Ascending aorta (tissue), 2 donors: ENCODE results near the gene ONECUT3. TPM values are rescaled to one million over a fixed set of nuclear protein-coding genes. Genes with fewer than 3 reads are reported as not detected.
A peak's percentile ranks its signal among the peaks of the same experiment; 100 is the strongest.

Source experiments
- DNase-seq, 2 donors: peaks; one replicate each; pipeline ENCODE4 v3.0.0-alpha.2; 2019; ENCODE audit warnings: low spot score in 2 of 2
- H3K27ac ChIP-seq, 2 donors: fragments of 200-600 bp; sonication (generic); one replicate each; pipeline ENCODE4 v1.5.1; 2016 to 2017; ENCODE audit warnings: mild to moderate bottlenecking in 1 of 2
- H3K27me3 ChIP-seq: fragments of 200-600 bp; sonication (generic); one replicate; pipeline ENCODE4 v1.5.1; 2017
- H3K36me3 ChIP-seq, 2 donors: fragments of 200-600 bp; sonication (generic); one replicate each; pipeline ENCODE4 v1.5.1; 2016
- H3K4me1 ChIP-seq, 2 donors: fragments of 200-600 bp; sonication (generic); one replicate each; pipeline ENCODE4 v1.5.1; 2016 to 2017; ENCODE audit warnings: mild to moderate bottlenecking in 1 of 2
- H3K4me3 ChIP-seq, 2 donors: fragments of 200-600 bp; sonication (generic); one replicate each; pipeline ENCODE4 v1.5.1; 2016 to 2017; ENCODE audit warnings: mild to moderate bottlenecking in 1 of 2
- H3K9me3 ChIP-seq, 2 donors: fragments of 200-600 bp; sonication (generic); one replicate each; pipeline ENCODE4 v1.5.1; 2016
- CTCF ChIP-seq, 3 experiments: fragments of 200-600 bp in 2 of 3; fragments of 450-650 bp in 1 of 3; sonication (generic) in 2 of 3; IDR thresholded peaks; one replicate each; pipeline ENCODE4 v1.5.1; 2016 to 2019; ENCODE audit warnings: antibody characterized with exemption in 3 of 3, mild to moderate bottlenecking in 1 of 3, moderate library complexity in 1 of 3
- intact Hi-C: fragments of 100-400 bp; cut with DNase I; formaldehyde crosslinking; loops from one replicate; pipeline ENCODE4 v1.15.1; 2023
- total RNA-seq: library from RNA; depleted of rRNA; stranded (reverse); fragments of >200 nt; gene quantifications from one replicate; pipeline ENCODE4 v1.1.0, GENCODE V29; 2016

The ONECUT3 gene
- total RNA-seq, 1 donor from 2014 or later: not detected

- Histone ChIP-seq H3K4me3 (no peak overlapping the region), H3K27me3 (peaks cover 25% of the 10 kb centered on the region), H3K27ac (no peak overlapping the region), H3K9me3 (peaks cover 12 to 18% of the 10 kb centered on the region in 2 donors), H3K36me3 (no peaks in the 10 kb centered on the region), H3K4me1 (no peaks in the 10 kb centered on the region)
- no peak for DNase-seq
- peak; percentile 87 to 95 (median 94) for TF ChIP-seq CTCF (IDR thresholded peaks at IDR 0.05)
- intact Hi-C loops: loop anchor here (1.0 to 5.0 kb wide), 2 partner anchors 95 to 221 kb away; no protein-coding TSS in a partner anchor
Measured at GRCh38 chr19:1767464-1767933, 14.2 kb downstream of the ONECUT3 start.

GRCh38 chr19:1768248-1768647, 14.9 kb downstream of the ONECUT3 start:
- H3K27ac ChIP-seq: no peak overlapping the region
- no peak overlapping the region for H3K4me3 ChIP-seq
- peaks cover 24% of the 10 kb centered on the region for H3K27me3 ChIP-seq
- no peaks in the 10 kb centered on the region for H3K4me1 ChIP-seq
- TF ChIP-seq CTCF (IDR thresholded peaks at IDR 0.05): no peak
- no peaks in the 10 kb centered on the region for H3K36me3 ChIP-seq
- no peak for DNase-seq
- intact Hi-C loops: loop anchor here (5.0 kb wide), 1 partner anchor 96 kb away; no protein-coding TSS in a partner anchor
- peaks cover 12 to 18% of the 10 kb centered on the region in 2 donors for H3K9me3 ChIP-seq

GRCh38 chr19:1768918-1769644, 15.8 kb downstream of the ONECUT3 start:
- Histone ChIP-seq H3K9me3 (peaks cover 12 to 18% of the 10 kb centered on the region in 2 donors), H3K4me3 (no peak overlapping the region), H3K27me3 (peaks cover 21% of the 10 kb centered on the region), H3K36me3 (no peaks in the 10 kb centered on the region), H3K4me1 (no peaks in the 10 kb centered on the region), H3K27ac (no peak overlapping the region)
- TF ChIP-seq CTCF (IDR thresholded peaks at IDR 0.05): no peak
- intact Hi-C loops: loop anchor here (5.0 kb wide), 1 partner anchor 97 kb away; no protein-coding TSS in a partner anchor
- DNase-seq: no peak

GRCh38 chr19:1769645-1769985, 16.3 kb downstream of the ONECUT3 start:
- intact Hi-C loops: loop anchor here (5.0 kb wide), 1 partner anchor 97 kb away; no protein-coding TSS in a partner anchor
- H3K27ac ChIP-seq: no peak overlapping the region
- no peak for DNase-seq
- no peak overlapping the region for H3K4me3 ChIP-seq
- no peak for TF ChIP-seq CTCF (IDR thresholded peaks at IDR 0.05)
- H3K36me3 ChIP-seq: no peaks in the 10 kb centered on the region
- H3K4me1 ChIP-seq: no peaks in the 10 kb centered on the region
- H3K9me3 ChIP-seq: peaks cover 12 to 18% of the 10 kb centered on the region in 2 donors
- peaks cover 15% of the 10 kb centered on the region for H3K27me3 ChIP-seq

- Histone ChIP-seq H3K9me3 (peaks cover 15 to 18% of the 10 kb centered on the region in 2 donors), H3K27me3 (peaks cover 16% of the 10 kb centered on the region), H3K36me3 (no peaks in the 10 kb centered on the region), H3K4me3 (no peak overlapping the region), H3K27ac (no peak overlapping the region), H3K4me1 (no peaks in the 10 kb centered on the region)
- TF ChIP-seq CTCF (IDR thresholded peaks at IDR 0.05): no peak
- intact Hi-C loops: no loop called here
- no peak for DNase-seq
Measured at GRCh38 chr19:1770866-1771576, 17.7 kb downstream of the ONECUT3 start.
